Smooth muscle cell (in vitro differentiated cells): ENCODE data around the gene SP2. TPM values are rescaled to one million over a fixed set of nuclear protein-coding genes. Genes with fewer than 3 reads are reported as not detected.

Experiments used
- DNase-seq: peaks from one replicate; lab custom pipeline; 2025; ENCODE audit not compliant: unreplicated experiment; lab: John Stamatoyannopoulos, UW
- H2AFZ ChIP-seq: fragments of 200-600 bp; sonication (generic); 2 replicates; pipeline ENCODE4 v1.6.0; 2016; ENCODE audit warnings: antibody characterized with exemption, low read depth, mild to moderate bottlenecking
- H3F3A ChIP-seq: fragments of 200-600 bp; sonication (generic); 2 replicates; pipeline ENCODE4 v1.6.0; 2017; ENCODE audit warnings: antibody characterized with exemption, low read depth
- H3K27ac ChIP-seq: fragments of 200-600 bp; sonication (generic); 2 replicates; pipeline ENCODE4 v1.5.1; 2016; ENCODE audit warnings: low read depth, mild to moderate bottlenecking
- H3K27me3 ChIP-seq: fragments of 200-600 bp; sonication (generic); 2 replicates; pipeline ENCODE4 v1.6.1; 2016; ENCODE audit warnings: low read depth, mild to moderate bottlenecking
- H3K36me3 ChIP-seq: fragments of 200-600 bp; sonication (generic); 2 replicates; pipeline ENCODE4 v1.5.1; 2016; ENCODE audit warnings: low read depth
- H3K4me1 ChIP-seq: fragments of 200-600 bp; sonication (generic); 2 replicates; pipeline ENCODE4 v1.5.1; 2016; ENCODE audit warnings: low read depth
- H3K4me2 ChIP-seq: fragments of 200-600 bp; sonication (generic); 2 replicates; pipeline ENCODE4 v1.6.0; 2016; ENCODE audit warnings: mild to moderate bottlenecking
- H3K4me3 ChIP-seq: fragments of 200-600 bp; sonication (generic); 2 replicates; pipeline ENCODE4 v1.5.1; 2016; ENCODE audit warnings: mild to moderate bottlenecking
- H3K79me2 ChIP-seq: fragments of 200-600 bp; sonication (generic); 2 replicates; pipeline ENCODE4 v1.6.0; 2016; ENCODE audit warnings: low read depth, mild to moderate bottlenecking
- H3K9ac ChIP-seq: fragments of 200-600 bp; sonication (generic); 2 replicates; pipeline ENCODE4 v1.6.0; 2016; ENCODE audit warnings: low read depth
- H3K9me3 ChIP-seq: fragments of 200-600 bp; sonication (generic); replicated peaks from 2 replicates; pipeline ENCODE4 v1.5.1; 2016; ENCODE audit warnings: low read depth
- H4K20me1 ChIP-seq: fragments of 200-600 bp; sonication (generic); 2 replicates; pipeline ENCODE4 v1.6.0; 2016; ENCODE audit warnings: low read depth
- WGBS: methylation state at CpG from one replicate; pipeline ENCODE4 v1.1.7; 2016; ENCODE audit warnings: low lambda C conversion rate; 5-methylcytosine and 5-hydroxymethylcytosine counted together
- polyA plus RNA-seq: library from polyadenylated mRNA; unstranded; fragments of >200 nt; fragmentation: Nextera tagmentation; extraction: Ambion mirVana; gene quantifications from 2 replicates; pipeline ENCODE4 v1.2.1, GENCODE V29; 2016
- total RNA-seq: library from RNA; depleted of rRNA; stranded (reverse); fragments of >200 nt; gene quantifications from 2 replicates; pipeline ENCODE4 v1.2.3, GENCODE V29; 2014
- TF ChIP-seq, protein P1 (sequence below): fragments of 200-600 bp; sonication (generic); IDR thresholded peaks from 2 replicates; pipeline ENCODE4 v1.5.1; 2017; ENCODE audit warnings: borderline replicate concordance, mild to moderate bottlenecking, antibody characterized with exemption; ENCODE audit not compliant: insufficient read depth, poor library complexity, severe bottlenecking

The SP2 gene
- total and polyA plus RNA-seq, 2 experiments from 2014 or later: 2.4 to 9.0 TPM

DNA sequence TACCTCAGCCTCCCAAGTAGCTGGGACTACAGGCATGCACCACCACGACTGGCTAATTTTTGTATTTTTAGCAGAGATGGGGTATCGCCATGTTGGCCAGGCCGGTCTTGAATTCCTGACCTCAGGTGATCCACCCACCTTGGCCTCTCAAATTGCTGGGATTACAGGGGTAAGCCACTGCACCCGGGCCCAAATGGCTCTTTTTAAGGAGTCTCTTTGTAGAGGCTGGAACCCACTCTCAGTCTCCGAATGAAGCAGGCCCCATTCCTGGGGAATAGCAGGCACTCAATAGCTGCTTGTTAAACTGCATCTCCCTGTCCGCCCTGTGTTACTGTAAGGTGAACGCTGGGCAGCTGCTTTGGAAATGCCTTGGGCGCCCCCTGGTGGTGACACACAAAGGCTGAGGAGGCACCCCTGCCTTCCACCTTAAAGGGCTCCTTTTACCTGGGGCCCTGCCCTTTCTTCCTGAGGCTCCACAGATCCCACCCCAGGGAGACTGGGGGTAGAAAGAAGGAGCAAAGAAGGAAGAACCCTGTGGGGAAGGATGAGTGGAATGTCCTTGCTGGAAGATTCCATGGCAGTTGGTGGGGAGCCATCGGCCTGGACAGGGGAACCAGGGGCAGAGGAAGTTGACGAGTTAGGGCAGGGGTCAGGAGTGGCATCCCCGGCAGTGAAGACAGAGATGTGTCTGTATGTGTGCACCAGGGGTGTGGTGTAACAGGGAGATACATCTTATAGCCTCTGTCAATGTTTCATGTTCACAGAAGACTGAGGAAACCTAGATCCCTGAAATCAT lies 6.1 kb upstream of the SP2 start:
- Histone ChIP-seq H3K4me1 (peaks cover 9% of the 10 kb centered on the region), H3K27ac (no peak overlapping the region), H3F3A (no peaks in the 10 kb centered on the region), H2AFZ (no peak overlapping the region), H3K36me3 (no peaks in the 10 kb centered on the region), H3K4me3 (no peak overlapping the region), H3K4me2 (no peak overlapping the region), H4K20me1 (no peaks in the 10 kb centered on the region), H3K9me3 (no peaks in the 10 kb centered on the region), H3K27me3 (no peaks in the 10 kb centered on the region), H3K9ac (no peak overlapping the region), H3K79me2 (no peaks in the 10 kb centered on the region)
- TF ChIP-seq, protein P1, sequence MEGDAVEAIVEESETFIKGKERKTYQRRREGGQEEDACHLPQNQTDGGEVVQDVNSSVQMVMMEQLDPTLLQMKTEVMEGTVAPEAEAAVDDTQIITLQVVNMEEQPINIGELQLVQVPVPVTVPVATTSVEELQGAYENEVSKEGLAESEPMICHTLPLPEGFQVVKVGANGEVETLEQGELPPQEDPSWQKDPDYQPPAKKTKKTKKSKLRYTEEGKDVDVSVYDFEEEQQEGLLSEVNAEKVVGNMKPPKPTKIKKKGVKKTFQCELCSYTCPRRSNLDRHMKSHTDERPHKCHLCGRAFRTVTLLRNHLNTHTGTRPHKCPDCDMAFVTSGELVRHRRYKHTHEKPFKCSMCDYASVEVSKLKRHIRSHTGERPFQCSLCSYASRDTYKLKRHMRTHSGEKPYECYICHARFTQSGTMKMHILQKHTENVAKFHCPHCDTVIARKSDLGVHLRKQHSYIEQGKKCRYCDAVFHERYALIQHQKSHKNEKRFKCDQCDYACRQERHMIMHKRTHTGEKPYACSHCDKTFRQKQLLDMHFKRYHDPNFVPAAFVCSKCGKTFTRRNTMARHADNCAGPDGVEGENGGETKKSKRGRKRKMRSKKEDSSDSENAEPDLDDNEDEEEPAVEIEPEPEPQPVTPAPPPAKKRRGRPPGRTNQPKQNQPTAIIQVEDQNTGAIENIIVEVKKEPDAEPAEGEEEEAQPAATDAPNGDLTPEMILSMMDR: peak; percentile 96
- peak; percentile 50 for DNase-seq
- WGBS: 50% methylated on average over 11 of the region's 11 CpGs

- WGBS: 85% methylated on average over 4 of the region's 4 CpGs
- Histone ChIP-seq H3K27me3 (no peaks in the 10 kb centered on the region), H3K36me3 (no peaks in the 10 kb centered on the region)
Measured at GRCh38 chr17:47891545-47892088, 4.4 kb upstream of the SP2 start.

GRCh38 chr17:47894498-47895346 lies 1.3 kb upstream of the SP2 start:
- Histone ChIP-seq H2AFZ (peak overlapping the region; percentile 65), H3K4me1 (peaks cover 18% of the 10 kb centered on the region), H3K4me2 (peak overlapping the region; percentile 91), H3F3A (no peaks in the 10 kb centered on the region), H3K79me2 (peaks cover 13% of the 10 kb centered on the region), H3K27ac (peak overlapping the region; percentile 63), H3K36me3 (no peaks in the 10 kb centered on the region), H3K27me3 (no peaks in the 10 kb centered on the region), H4K20me1 (no peaks in the 10 kb centered on the region), H3K9ac (peak overlapping the region; percentile 86), H3K9me3 (no peaks in the 10 kb centered on the region), H3K4me3 (peak overlapping the region; percentile 76)
- 49% methylated on average over 11 of the region's 11 CpGs for WGBS
- no peak for DNase-seq
- TF ChIP-seq, protein P1: no peak

More at GRCh38 chr17:47891545-47892088, 4.4 kb upstream of the SP2 start:
- Histone ChIP-seq H2AFZ (no peak overlapping the region), H3K27ac (no peak overlapping the region), H3K4me3 (no peak overlapping the region), H3K79me2 (no peaks in the 10 kb centered on the region), H3K4me1 (peaks cover 7% of the 10 kb centered on the region), H3K9ac (no peak overlapping the region), H3K4me2 (no peak overlapping the region), H4K20me1 (no peaks in the 10 kb centered on the region), H3K9me3 (no peaks in the 10 kb centered on the region), H3F3A (no peaks in the 10 kb centered on the region)
- TF ChIP-seq, protein P1: no peak
- no peak for DNase-seq
